GM08714 (cell line): ENCODE results near the gene BDNF.

Experiments used
- H3K4me3 ChIP-seq: fragments of 200-500 bp; sonication (Bioruptor generic); 2 replicates; pipeline ENCODE4 v1.5.1; 2014; ENCODE audit warnings: mild to moderate bottlenecking, low read length, inconsistent platforms
- ZNF274 ChIP-seq: IDR thresholded peaks from 2 replicates; pipeline ENCODE4 v1.6.1; 2012; ENCODE audit warnings: mild to moderate bottlenecking, low read depth, low read length

The BDNF gene

GRCh38 chr11:27627979-27628378 is 72.3 kb downstream of the BDNF start:
- no peak overlapping the region for H3K4me3 ChIP-seq
- no peak for TF ChIP-seq ZNF274

- TF ChIP-seq ZNF274: no peak
- no peak overlapping the region for H3K4me3 ChIP-seq
Observed at GRCh38 chr11:27626938-27627586, 73.2 kb downstream of the BDNF start.

GRCh38 chr11:27626269-27626937 is 73.9 kb downstream of the BDNF start:
- no peak overlapping the region for H3K4me3 ChIP-seq
- TF ChIP-seq ZNF274: no peak

- H3K4me3 ChIP-seq: no peak overlapping the region
- no peak for TF ChIP-seq ZNF274
Observed at GRCh38 chr11:27625347-27625912, 74.8 kb downstream of the BDNF start.

GRCh38 chr11:27623945-27624523 is 76.2 kb downstream of the BDNF start:
- no peak overlapping the region for H3K4me3 ChIP-seq
- TF ChIP-seq ZNF274: no peak

- H3K4me3 ChIP-seq: no peak overlapping the region
- TF ChIP-seq ZNF274: no peak
Observed at GRCh38 chr11:27622541-27623300, 77.5 kb downstream of the BDNF start.

GRCh38 chr11:27621405-27622161 is 78.7 kb downstream of the BDNF start:
- TF ChIP-seq ZNF274: no peak
- H3K4me3 ChIP-seq: no peak overlapping the region

GRCh38 chr11:27619763-27620335 is 80.4 kb downstream of the BDNF start:
- no peak for TF ChIP-seq ZNF274

GRCh38 chr11:27619039-27619574 is 81.1 kb downstream of the BDNF start:
- TF ChIP-seq ZNF274: no peak
- no peak overlapping the region for H3K4me3 ChIP-seq

More at GRCh38 chr11:27619763-27620335, 80.4 kb downstream of the BDNF start:
- no peak overlapping the region for H3K4me3 ChIP-seq

GRCh38 chr11:27618281-27618915 is 81.9 kb downstream of the BDNF start:
- H3K4me3 ChIP-seq: no peak overlapping the region
- no peak for TF ChIP-seq ZNF274

GRCh38 chr11:27616711-27617110 is 83.5 kb downstream of the BDNF start:
- TF ChIP-seq ZNF274: no peak
- H3K4me3 ChIP-seq: no peak overlapping the region

GRCh38 chr11:27615833-27616232 is 84.4 kb downstream of the BDNF start:
- TF ChIP-seq ZNF274: no peak
- H3K4me3 ChIP-seq: no peak overlapping the region
